Measurements from ENCODE around the gene CHP2. TPM values are rescaled to one million over a fixed set of nuclear protein-coding genes. Genes with fewer than 3 reads are reported as not detected.
A peak's percentile ranks its signal among the peaks of the same experiment; 100 is the strongest.
"Not testable (repeated sequence)": the region's sequence is repeated elsewhere in the genome, so short reads cannot be mapped to it uniquely, and the experiment has no call there.

The CHP2 gene
- total RNA-seq, 6 experiments from 2014 or later, result not detected

DNA sequence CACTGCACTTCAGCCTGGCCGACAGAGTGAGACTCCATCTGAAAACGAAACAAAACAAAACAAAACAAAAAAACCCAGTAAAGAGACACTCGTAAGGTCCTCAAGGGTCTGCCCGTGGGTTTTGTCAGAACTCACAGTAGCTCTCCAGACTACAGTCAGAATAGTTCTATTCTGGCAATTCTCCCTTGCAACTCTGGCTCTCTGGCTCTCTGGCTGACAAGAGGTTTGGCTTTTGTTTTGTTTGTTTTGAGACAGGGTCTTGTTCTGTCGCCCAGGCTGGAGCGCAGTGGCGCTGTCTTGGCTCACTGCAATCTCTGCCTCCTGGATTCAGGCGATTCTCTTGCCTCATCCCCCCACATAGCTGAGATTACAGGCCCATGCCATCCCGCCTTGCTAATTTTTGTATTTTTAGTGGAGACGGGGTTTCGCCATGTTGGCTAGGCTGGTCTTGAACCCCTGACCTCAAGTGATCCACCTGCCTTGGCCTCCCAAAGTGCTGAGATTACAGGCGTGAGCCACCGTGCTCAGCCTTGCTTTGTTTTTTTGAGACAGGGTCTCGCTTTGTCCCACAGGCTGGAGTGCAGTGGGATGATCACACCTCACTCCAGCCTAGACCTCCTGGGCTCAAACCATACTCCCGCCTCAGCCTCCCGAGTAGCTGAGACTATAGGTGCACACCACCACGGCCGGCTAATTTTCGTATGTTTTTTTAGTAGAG is 20.5 kb upstream of the CHP2 start:
- H3K27me3 Mint-ChIP-seq (ENCODE audit: insufficient read depth), result peaks cover 6% of the 10 kb centered on the region
- H3K36me3 Mint-ChIP-seq (ENCODE audit: low read depth), result no peaks in the 10 kb centered on the region
- no peak for DNase-seq
- H3K4me1 Mint-ChIP-seq (ENCODE audit: low read depth), result peaks cover 13% of the 10 kb centered on the region
- H3K4me3 Mint-ChIP-seq, result peak overlapping the region; percentile 40; the same call in 1 of the 2 replicates
- no peaks in the 10 kb centered on the region for H3K9me3 Mint-ChIP-seq
- TF ChIP-seq, protein P1, sequence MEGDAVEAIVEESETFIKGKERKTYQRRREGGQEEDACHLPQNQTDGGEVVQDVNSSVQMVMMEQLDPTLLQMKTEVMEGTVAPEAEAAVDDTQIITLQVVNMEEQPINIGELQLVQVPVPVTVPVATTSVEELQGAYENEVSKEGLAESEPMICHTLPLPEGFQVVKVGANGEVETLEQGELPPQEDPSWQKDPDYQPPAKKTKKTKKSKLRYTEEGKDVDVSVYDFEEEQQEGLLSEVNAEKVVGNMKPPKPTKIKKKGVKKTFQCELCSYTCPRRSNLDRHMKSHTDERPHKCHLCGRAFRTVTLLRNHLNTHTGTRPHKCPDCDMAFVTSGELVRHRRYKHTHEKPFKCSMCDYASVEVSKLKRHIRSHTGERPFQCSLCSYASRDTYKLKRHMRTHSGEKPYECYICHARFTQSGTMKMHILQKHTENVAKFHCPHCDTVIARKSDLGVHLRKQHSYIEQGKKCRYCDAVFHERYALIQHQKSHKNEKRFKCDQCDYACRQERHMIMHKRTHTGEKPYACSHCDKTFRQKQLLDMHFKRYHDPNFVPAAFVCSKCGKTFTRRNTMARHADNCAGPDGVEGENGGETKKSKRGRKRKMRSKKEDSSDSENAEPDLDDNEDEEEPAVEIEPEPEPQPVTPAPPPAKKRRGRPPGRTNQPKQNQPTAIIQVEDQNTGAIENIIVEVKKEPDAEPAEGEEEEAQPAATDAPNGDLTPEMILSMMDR (IDR thresholded peaks at IDR 0.05), result no peak
- no peak overlapping the region for H3K27ac Mint-ChIP-seq

- not testable (repeated sequence) for H3K27me3 Mint-ChIP-seq (ENCODE audit: insufficient read depth); H3K9me3 Mint-ChIP-seq; H3K27ac Mint-ChIP-seq; H3K36me3 Mint-ChIP-seq (ENCODE audit: low read depth); H3K4me3 Mint-ChIP-seq; DNase-seq; H3K4me1 Mint-ChIP-seq (ENCODE audit: low read depth)
Observed at GRCh38 chr16:23737423-23738028, 17.3 kb upstream of the CHP2 start.

- no peaks in the 10 kb centered on the region for H3K36me3 Mint-ChIP-seq (ENCODE audit: low read depth)
- H3K4me1 Mint-ChIP-seq (ENCODE audit: low read depth), result 0 out of 2 replicates have a peak, but pooled peaks cover 5% of the 10 kb centered on the region
- TF ChIP-seq, protein P1 (IDR thresholded peaks at IDR 0.05), result no peak
- no peaks in the 10 kb centered on the region for H3K9me3 Mint-ChIP-seq
- H3K27ac Mint-ChIP-seq, result no peak overlapping the region
- H3K4me3 Mint-ChIP-seq, result no peak overlapping the region
- peaks cover 8% of the 10 kb centered on the region for H3K27me3 Mint-ChIP-seq (ENCODE audit: insufficient read depth)
- no peak for DNase-seq
Observed at GRCh38 chr16:23739516-23739915, 15.3 kb upstream of the CHP2 start.

DNA sequence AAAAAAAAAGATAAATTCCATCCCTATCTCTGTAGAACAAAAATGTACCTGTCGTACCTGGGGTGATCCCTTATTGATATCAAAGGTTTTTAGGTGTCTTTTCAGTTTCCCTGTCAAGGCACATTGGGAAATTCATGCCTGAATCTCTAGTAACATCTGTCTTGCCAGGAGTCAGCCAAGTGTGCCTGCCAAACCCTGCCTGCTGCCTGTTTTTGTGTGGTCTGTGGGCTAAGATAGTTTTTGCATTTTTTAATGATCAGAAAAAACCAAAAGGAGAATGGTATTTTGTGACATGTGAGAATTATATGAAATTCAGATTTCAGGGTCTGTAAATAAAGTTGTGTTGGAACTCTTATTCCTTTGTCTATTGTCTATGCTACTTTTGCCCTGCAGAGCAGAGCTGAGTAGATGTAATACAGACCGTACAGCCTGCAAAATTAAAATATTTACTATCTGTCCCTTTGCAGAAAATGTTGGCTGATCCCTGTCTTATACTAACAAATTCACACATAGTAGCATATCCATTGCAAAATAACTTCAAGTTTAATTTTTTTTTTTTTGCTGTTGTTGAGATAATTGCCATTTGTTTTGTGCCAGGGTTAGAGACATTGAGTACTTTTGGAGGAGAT is 13.0 kb upstream of the CHP2 start:
- H3K4me1 Mint-ChIP-seq (ENCODE audit: low read depth), result no peaks in the 10 kb centered on the region
- TF ChIP-seq, protein P1 (IDR thresholded peaks at IDR 0.05), result no peak
- H3K9me3 Mint-ChIP-seq, result no peaks in the 10 kb centered on the region
- no peak for DNase-seq
- H3K36me3 Mint-ChIP-seq (ENCODE audit: low read depth), result no peaks in the 10 kb centered on the region
- H3K27me3 Mint-ChIP-seq (ENCODE audit: insufficient read depth), result peaks cover 14% of the 10 kb centered on the region
- no peak overlapping the region for H3K27ac Mint-ChIP-seq
- no peak overlapping the region for H3K4me3 Mint-ChIP-seq

DNA sequence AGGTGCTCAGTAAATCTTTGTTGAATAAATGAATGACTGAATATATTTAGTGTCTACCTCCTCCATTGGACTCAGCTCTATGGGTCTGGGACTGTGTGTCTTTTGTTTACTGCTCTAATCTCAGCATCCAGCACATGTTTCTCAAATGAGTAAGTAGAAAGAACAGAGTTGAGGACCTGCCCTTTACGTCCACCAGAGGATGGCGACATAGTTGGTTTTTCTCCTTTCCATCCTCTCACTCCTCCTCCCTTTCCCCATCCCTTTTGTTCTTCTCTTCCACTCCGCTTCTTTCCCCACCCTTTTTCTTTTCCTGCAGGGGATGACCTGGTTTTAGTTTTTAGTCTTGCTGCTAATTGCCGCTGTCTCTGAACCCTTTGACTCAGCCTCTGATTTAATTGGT is 12.1 kb upstream of the CHP2 start:
- Mint-ChIP-seq H3K36me3 (ENCODE audit: low read depth) (no peaks in the 10 kb centered on the region), H3K27ac (no peak overlapping the region), H3K9me3 (no peaks in the 10 kb centered on the region), H3K27me3 (ENCODE audit: insufficient read depth) (peaks cover 10% of the 10 kb centered on the region), H3K4me3 (no peak overlapping the region), H3K4me1 (ENCODE audit: low read depth) (no peaks in the 10 kb centered on the region)
- TF ChIP-seq, protein P1 (IDR thresholded peaks at IDR 0.05), result 0 out of 2 replicates have a peak, but pooled peaks have one; percentile 10
- no peak for DNase-seq

DNA sequence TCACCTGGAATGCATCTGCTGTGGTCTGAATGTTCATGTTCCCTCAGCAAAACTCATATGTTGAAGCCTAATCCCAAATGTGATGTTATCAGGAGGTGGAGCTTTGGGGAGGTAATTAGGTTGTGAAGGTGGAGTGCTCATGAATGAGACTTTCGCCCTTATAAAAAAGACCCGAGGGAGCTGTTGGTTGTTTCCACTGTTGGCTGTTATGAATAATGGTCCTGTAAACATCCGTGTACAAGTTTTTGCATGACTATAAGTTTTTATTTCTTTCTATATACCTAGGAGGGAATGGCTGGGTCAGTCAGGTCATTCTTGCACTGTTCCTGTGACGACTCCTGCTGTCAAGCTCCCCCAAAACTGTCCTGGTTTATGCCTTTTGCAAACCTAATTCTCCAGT is 9.6 kb upstream of the CHP2 start:
- TF ChIP-seq, protein P1 (IDR thresholded peaks at IDR 0.05), result no peak
- Mint-ChIP-seq H3K9me3 (no peaks in the 10 kb centered on the region), H3K36me3 (ENCODE audit: low read depth) (no peaks in the 10 kb centered on the region), H3K4me1 (ENCODE audit: low read depth) (no peaks in the 10 kb centered on the region), H3K27me3 (ENCODE audit: insufficient read depth) (peaks cover 10% of the 10 kb centered on the region), H3K27ac (no peak overlapping the region), H3K4me3 (no peak overlapping the region)
- DNase-seq, result no peak

All from HFFc6 (cell line).